SK-N-SH (cell line): Measurements from ENCODE around the gene TMPRSS11B. TPM values are rescaled to one million over a fixed set of nuclear protein-coding genes. Genes with fewer than 3 reads are reported as not detected.

Source experiments
- CTCF ChIA-PET: fragments of 300-600, 350-600 bp; formaldehyde crosslinking; extraction: SDS; loops from one replicate; lab custom pipeline; 2021; lab: Yijun Ruan, JAX
- POLR2A ChIA-PET: fragments of 350-600 bp; sonication (Branson Sonifier 250); formaldehyde crosslinking; extraction: SDS; loops from one replicate; lab custom pipeline; 2020; ENCODE audit warnings: antibody characterized with exemption, inconsistent platforms; lab: Yijun Ruan, JAX
- DNase-seq: peaks from one replicate; pipeline ENCODE4 v3.0.0; 2012
- H2AFZ ChIP-seq: fragments of 200-600 bp; sonication (generic); 2 replicates; pipeline ENCODE4 v1.8.1; 2016; ENCODE audit warnings: antibody characterized with exemption, mild to moderate bottlenecking, low read depth
- H3F3A ChIP-seq: fragments of 200-600 bp; sonication (generic); replicated peaks from 2 replicates; pipeline ENCODE3; 2016; ENCODE audit warnings: antibody characterized with exemption, mild to moderate bottlenecking; ENCODE audit not compliant: insufficient read depth
- H3K27ac ChIP-seq, 2 experiments: fragments of 200-500 bp in 1 of 2; fragments of 200-600 bp in 1 of 2; sonication (Bioruptor generic) in 1 of 2; sonication (generic), shearing (Covaris generic) in 1 of 2; 2 replicates each; pipeline versions ENCODE4 v1.5.1 to v1.6.1; 2014 to 2016; ENCODE audit warnings: low read depth in 2 of 2, inconsistent platforms in 1 of 2, low read length in 1 of 2, mild to moderate bottlenecking in 1 of 2, mixed read lengths in 1 of 2
- H3K27me3 ChIP-seq: fragments of 200-600 bp; sonication (generic), shearing (Covaris generic); 2 replicates; pipeline ENCODE4 v1.6.1; 2016; ENCODE audit warnings: mixed run types; ENCODE audit not compliant: insufficient read depth
- H3K36me3 ChIP-seq, 2 experiments: fragments of 200-500 bp in 1 of 2; fragments of 200-600 bp in 1 of 2; sonication (Bioruptor generic) in 1 of 2; sonication (generic) in 1 of 2; replicated peaks in 1 of 2; 2 replicates each; pipeline versions ENCODE3 to v1.5.1; 2014 to 2016; ENCODE audit warnings: low read length in 1 of 2, mild to moderate bottlenecking in 1 of 2; ENCODE audit not compliant: insufficient read depth in 2 of 2, control insufficient read depth in 1 of 2
- H3K4me1 ChIP-seq, 2 experiments: fragments of 200-500 bp in 1 of 2; fragments of 200-600 bp in 1 of 2; sonication (Bioruptor generic) in 1 of 2; sonication (generic), shearing (Covaris generic) in 1 of 2; 2 replicates each; pipeline versions ENCODE4 v1.5.1 to v1.6.1; 2014 to 2016; ENCODE audit warnings: low read depth in 1 of 2, low read length in 1 of 2, mixed run types in 1 of 2; ENCODE audit not compliant: insufficient read depth in 2 of 2, control insufficient read depth in 1 of 2
- H3K4me2 ChIP-seq: fragments of 200-600 bp; sonication (generic), shearing (Covaris generic); 2 replicates; pipeline ENCODE4 v1.6.1; 2017; ENCODE audit warnings: mixed run types
- H3K4me3 ChIP-seq, 2 experiments: fragments of 200-500 bp in 1 of 2; fragments of 200-600 bp in 1 of 2; sonication (Bioruptor generic) in 1 of 2; sonication (generic), shearing (Covaris generic) in 1 of 2; 2 replicates each; pipeline versions ENCODE4 v1.5.1 to v1.8.1; 2014 to 2016; ENCODE audit warnings: low read depth in 2 of 2, inconsistent platforms in 1 of 2, low read length in 1 of 2, mild to moderate bottlenecking in 1 of 2, mixed read lengths in 1 of 2, moderate library complexity in 1 of 2
- H3K79me2 ChIP-seq: fragments of 200-600 bp; sonication (generic); 2 replicates; pipeline ENCODE4 v1.8.1; 2017; ENCODE audit warnings: mild to moderate bottlenecking; ENCODE audit not compliant: insufficient read depth
- H3K9ac ChIP-seq: fragments of 200-600 bp; sonication (generic); 2 replicates; pipeline ENCODE4 v1.6.1; 2017; ENCODE audit warnings: mixed run types
- H3K9me2 ChIP-seq: fragments of 200-600 bp; sonication (generic); 2 replicates; pipeline ENCODE4 v1.6.1; 2017; ENCODE audit warnings: mixed run types
- H3K9me3 ChIP-seq: fragments of 200-600 bp; sonication (generic); 2 replicates; pipeline ENCODE4 v1.6.1; 2017; ENCODE audit warnings: mixed run types, mild to moderate bottlenecking, moderate library complexity
- H4K20me1 ChIP-seq: fragments of 200-600 bp; sonication (generic); 2 replicates; pipeline ENCODE4 v1.6.1; 2017; ENCODE audit warnings: mild to moderate bottlenecking, mixed run types; ENCODE audit not compliant: insufficient read depth
- EP300 ChIP-seq, 2 experiments: IDR thresholded peaks; 2 replicates each; pipeline versions ENCODE4 v1.4.0 to v1.6.1; 2012; ENCODE audit warnings: borderline replicate concordance in 1 of 2, low read depth in 1 of 2, low read length in 1 of 2
- EZH2phosphoT487 ChIP-seq: fragments of 200-600 bp; sonication (generic); IDR thresholded peaks from 2 replicates; pipeline ENCODE4 v1.6.1; 2017; ENCODE audit warnings: low read depth, mixed run types, mild to moderate bottlenecking, antibody characterized with exemption, moderate library complexity, borderline replicate concordance
- FOXM1 ChIP-seq: IDR thresholded peaks from 2 replicates; pipeline ENCODE4 v1.4.0; 2012; ENCODE audit warnings: low read depth, mild to moderate bottlenecking
- GATA2 ChIP-seq: sonication (generic); formaldehyde crosslinking; IDR thresholded peaks from 2 replicates; pipeline ENCODE4 v1.5.0; 2020; ENCODE audit warnings: mild to moderate bottlenecking, missing genetic modification reagents
- IRF3 ChIP-seq: fragments of 150-350 bp; IDR thresholded peaks from 2 replicates; pipeline ENCODE4 v1.6.1; 2016; ENCODE audit warnings: mild to moderate bottlenecking, low read depth, low read length
- NFIC ChIP-seq: IDR thresholded peaks from 2 replicates; pipeline ENCODE4 v1.4.0; 2012; ENCODE audit warnings: borderline replicate concordance
- POLR2AphosphoS5 ChIP-seq: IDR thresholded peaks from 2 replicates; pipeline ENCODE4 v1.6.1; 2012; ENCODE audit warnings: low read depth, low read length
- RAD21 ChIP-seq: IDR thresholded peaks from 2 replicates; pipeline ENCODE4 v1.6.1; 2012; ENCODE audit warnings: mild to moderate bottlenecking, low read length
- RCOR1 ChIP-seq: fragments of 150-350 bp; IDR thresholded peaks from 2 replicates; pipeline ENCODE4 v1.6.1; 2017; ENCODE audit warnings: antibody characterized with exemption, low read length
- RXRA ChIP-seq: IDR thresholded peaks from 2 replicates; pipeline ENCODE4 v1.4.0; 2012; ENCODE audit warnings: low read depth, mild to moderate bottlenecking, borderline replicate concordance
- SIN3A ChIP-seq: IDR thresholded peaks from 2 replicates; pipeline ENCODE4 v1.6.1; 2012; ENCODE audit warnings: low read depth, mild to moderate bottlenecking, low read length, moderate library complexity, borderline replicate concordance
- SMC3 ChIP-seq: IDR thresholded peaks from 2 replicates; pipeline ENCODE4 v1.6.1; 2012; ENCODE audit warnings: low read depth, low read length, improper control_type of control experiment
- TAF1 ChIP-seq: IDR thresholded peaks from 2 replicates; pipeline ENCODE4 v1.6.1; 2012; ENCODE audit warnings: low read depth, mild to moderate bottlenecking, low read length, moderate library complexity, borderline replicate concordance
- TCF12 ChIP-seq: IDR thresholded peaks from 2 replicates; pipeline ENCODE4 v1.4.0; 2012
- WGBS: methylation state at CpG from one replicate; pipeline ENCODE4 v1.1.6; 2017; ENCODE audit warnings: low lambda C conversion rate; 5-methylcytosine and 5-hydroxymethylcytosine counted together
- polyA plus RNA-seq, 3 experiments: library from polyadenylated mRNA; depleted of rRNA; stranded (reverse); fragments of >200 nt; gene quantifications; 2 replicates each; pipeline ENCODE4 v1.2.3, GENCODE V29; 2012
- TF ChIP-seq, protein P1 (sequence below): IDR thresholded peaks from 2 replicates; pipeline ENCODE4 v1.4.0; 2012; ENCODE audit warnings: low read depth, borderline replicate concordance
- TF ChIP-seq, protein P2 (sequence below): IDR thresholded peaks from 2 replicates; pipeline ENCODE4; 2012
- TF ChIP-seq, protein P3 (sequence below): fragments of 200-600 bp; sonication (generic); IDR thresholded peaks from 2 replicates; pipeline ENCODE4 v1.6.1; 2017; ENCODE audit warnings: antibody characterized with exemption, mild to moderate bottlenecking, moderate library complexity

The TMPRSS11B gene
- polyA plus RNA-seq, 1 of the 3 experiments (the other 2 are of a cell fraction) = not detected

- no peaks in the 10 kb centered on the region for H3F3A ChIP-seq
- no peaks in the 10 kb centered on the region for H3K79me2 ChIP-seq
- TF ChIP-seq RXRA (no peak), EP300 (IDR thresholded peaks at IDR 0.05; ENCODE audit: borderline replicate concordance in 1 of 2, low read depth in 1 of 2, low read length in 1 of 2) (no peak), EZH2phosphoT487 (no peak), GATA2 (no peak), IRF3 (no peak), TAF1 (no peak), SIN3A (no peak), TCF12 (no peak), POLR2AphosphoS5 (no peak), RCOR1 (no peak)
- TF ChIP-seq, protein P1, sequence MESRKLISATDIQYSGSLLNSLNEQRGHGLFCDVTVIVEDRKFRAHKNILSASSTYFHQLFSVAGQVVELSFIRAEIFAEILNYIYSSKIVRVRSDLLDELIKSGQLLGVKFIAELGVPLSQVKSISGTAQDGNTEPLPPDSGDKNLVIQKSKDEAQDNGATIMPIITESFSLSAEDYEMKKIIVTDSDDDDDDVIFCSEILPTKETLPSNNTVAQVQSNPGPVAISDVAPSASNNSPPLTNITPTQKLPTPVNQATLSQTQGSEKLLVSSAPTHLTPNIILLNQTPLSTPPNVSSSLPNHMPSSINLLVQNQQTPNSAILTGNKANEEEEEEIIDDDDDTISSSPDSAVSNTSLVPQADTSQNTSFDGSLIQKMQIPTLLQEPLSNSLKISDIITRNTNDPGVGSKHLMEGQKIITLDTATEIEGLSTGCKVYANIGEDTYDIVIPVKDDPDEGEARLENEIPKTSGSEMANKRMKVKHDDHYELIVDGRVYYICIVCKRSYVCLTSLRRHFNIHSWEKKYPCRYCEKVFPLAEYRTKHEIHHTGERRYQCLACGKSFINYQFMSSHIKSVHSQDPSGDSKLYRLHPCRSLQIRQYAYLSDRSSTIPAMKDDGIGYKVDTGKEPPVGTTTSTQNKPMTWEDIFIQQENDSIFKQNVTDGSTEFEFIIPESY = no peak
- TF ChIP-seq, protein P2, sequence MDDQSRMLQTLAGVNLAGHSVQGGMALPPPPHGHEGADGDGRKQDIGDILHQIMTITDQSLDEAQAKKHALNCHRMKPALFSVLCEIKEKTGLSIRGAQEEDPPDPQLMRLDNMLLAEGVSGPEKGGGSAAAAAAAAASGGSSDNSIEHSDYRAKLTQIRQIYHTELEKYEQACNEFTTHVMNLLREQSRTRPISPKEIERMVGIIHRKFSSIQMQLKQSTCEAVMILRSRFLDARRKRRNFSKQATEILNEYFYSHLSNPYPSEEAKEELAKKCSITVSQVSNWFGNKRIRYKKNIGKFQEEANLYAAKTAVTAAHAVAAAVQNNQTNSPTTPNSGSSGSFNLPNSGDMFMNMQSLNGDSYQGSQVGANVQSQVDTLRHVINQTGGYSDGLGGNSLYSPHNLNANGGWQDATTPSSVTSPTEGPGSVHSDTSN = no peak
- no peaks in the 10 kb centered on the region; the same call in 1 of the 2 replicates for H3K27me3 ChIP-seq
- peak overlapping the region in 1 of 2 experiments; percentile 36; a peak in 1 of 4 replicates for H3K4me3 ChIP-seq
- DNase-seq = no peak
- WGBS = 50% methylated on average over 2 of the region's 2 CpGs
- peak overlapping the region; percentile 65 for H3K4me2 ChIP-seq
- ChIA-PET CTCF (interaction anchor here (0.5 to 2.5 kb wide), 34 partner anchors 8 to 226 kb away, joined by 3 to 90 read pairs (median 5); no protein-coding TSS in a partner anchor), POLR2A (interaction anchor here (0.7 kb wide), 1 partner anchor 107 kb away, joined by 3 read pairs; no protein-coding TSS in a partner anchor)
- H3K9ac ChIP-seq = no peak overlapping the region
- no peaks in the 10 kb centered on the region for H3K9me3 ChIP-seq
- H3K36me3 ChIP-seq = no peaks in the 10 kb centered on the region
- no peaks in the 10 kb centered on the region for H4K20me1 ChIP-seq
- H2AFZ ChIP-seq = 0 out of 2 replicates have a peak overlapping the region, but pooled peaks have one; percentile 39
- H3K27ac ChIP-seq = no peak overlapping the region
- no peaks in the 10 kb centered on the region for H3K9me2 ChIP-seq
- H3K4me1 ChIP-seq = no peaks in the 10 kb centered on the region
Measured at GRCh38 chr4:68272380-68272779, 26.9 kb upstream of the TMPRSS11B start.

DNA sequence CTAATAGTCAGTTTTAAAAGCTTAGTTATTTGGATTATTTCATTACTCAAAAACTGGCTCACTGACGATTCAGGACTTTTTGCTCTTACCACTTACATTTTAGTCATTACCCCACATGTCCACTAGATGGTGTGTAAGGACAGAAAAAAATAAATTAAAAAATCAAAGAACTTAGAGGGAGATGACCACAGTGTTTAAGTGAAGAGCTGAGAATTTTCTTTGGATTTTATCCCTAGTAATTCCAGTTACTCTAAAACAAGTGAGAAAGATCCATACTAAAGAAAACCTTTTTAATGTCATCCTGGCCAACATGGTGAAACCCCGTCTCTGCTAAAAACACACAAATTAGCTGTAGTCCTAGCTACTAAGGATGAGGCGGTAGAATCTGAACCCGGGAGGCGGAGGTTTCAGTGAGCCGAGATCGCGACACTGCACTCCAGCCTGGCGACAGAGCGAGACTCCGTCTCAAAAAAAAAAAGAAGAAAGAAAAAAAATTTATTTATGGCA is 26.4 kb upstream of the TMPRSS11B start:
- no peaks in the 10 kb centered on the region for H3K79me2 ChIP-seq
- no peaks in the 10 kb centered on the region for H3K9me2 ChIP-seq
- no peaks in the 10 kb centered on the region for H3F3A ChIP-seq
- H2AFZ ChIP-seq = 0 out of 2 replicates have a peak overlapping the region, but pooled peaks have one; percentile 39
- H3K4me3 ChIP-seq = peak overlapping the region in 1 of 2 experiments; percentile 36; a peak in 1 of 4 replicates
- H3K27me3 ChIP-seq = no peaks in the 10 kb centered on the region; the same call in 1 of the 2 replicates
- ChIA-PET CTCF (interaction anchor here (0.5 to 2.5 kb wide), 37 partner anchors 8 to 227 kb away, joined by 3 to 90 read pairs (median 5); no protein-coding TSS in a partner anchor), POLR2A (interaction anchor here (0.7 kb wide), 1 partner anchor 107 kb away, joined by 3 read pairs; no protein-coding TSS in a partner anchor)
- peak; percentile 46 for DNase-seq
- H3K27ac ChIP-seq = no peak overlapping the region
- H3K36me3 ChIP-seq = no peaks in the 10 kb centered on the region
- 10% methylated on average over 11 of the region's 11 CpGs for WGBS
- no peaks in the 10 kb centered on the region for H4K20me1 ChIP-seq
- H3K9ac ChIP-seq = no peak overlapping the region
- no peaks in the 10 kb centered on the region for H3K4me1 ChIP-seq
- H3K9me3 ChIP-seq = no peaks in the 10 kb centered on the region
- H3K4me2 ChIP-seq = peak overlapping the region; percentile 65
- TF ChIP-seq RAD21 (peak; percentile 79), SMC3 (peak; percentile 48), NFIC (no peak), FOXM1 (no peak), RXRA (no peak)
- TF ChIP-seq, protein P1 = no peak
- TF ChIP-seq, protein P3, sequence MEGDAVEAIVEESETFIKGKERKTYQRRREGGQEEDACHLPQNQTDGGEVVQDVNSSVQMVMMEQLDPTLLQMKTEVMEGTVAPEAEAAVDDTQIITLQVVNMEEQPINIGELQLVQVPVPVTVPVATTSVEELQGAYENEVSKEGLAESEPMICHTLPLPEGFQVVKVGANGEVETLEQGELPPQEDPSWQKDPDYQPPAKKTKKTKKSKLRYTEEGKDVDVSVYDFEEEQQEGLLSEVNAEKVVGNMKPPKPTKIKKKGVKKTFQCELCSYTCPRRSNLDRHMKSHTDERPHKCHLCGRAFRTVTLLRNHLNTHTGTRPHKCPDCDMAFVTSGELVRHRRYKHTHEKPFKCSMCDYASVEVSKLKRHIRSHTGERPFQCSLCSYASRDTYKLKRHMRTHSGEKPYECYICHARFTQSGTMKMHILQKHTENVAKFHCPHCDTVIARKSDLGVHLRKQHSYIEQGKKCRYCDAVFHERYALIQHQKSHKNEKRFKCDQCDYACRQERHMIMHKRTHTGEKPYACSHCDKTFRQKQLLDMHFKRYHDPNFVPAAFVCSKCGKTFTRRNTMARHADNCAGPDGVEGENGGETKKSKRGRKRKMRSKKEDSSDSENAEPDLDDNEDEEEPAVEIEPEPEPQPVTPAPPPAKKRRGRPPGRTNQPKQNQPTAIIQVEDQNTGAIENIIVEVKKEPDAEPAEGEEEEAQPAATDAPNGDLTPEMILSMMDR = peak; percentile 76
- TF ChIP-seq, all 33 proteins: peak for 3
